Gastrocnemius medialis (tissue), 4 donors: Measurements from ENCODE around the gene SNX21. TPM values are rescaled to one million over a fixed set of nuclear protein-coding genes. Genes with fewer than 3 reads are reported as not detected.

Source experiments
- ATAC-seq, 2 donors: fragments of 150-250 bp; one replicate each; pipeline ENCODE4 v1.9.1; 2016
- DNase-seq, 2 donors: peaks; one replicate each; pipeline ENCODE4 v3.0.0-alpha.2; 2019
- H3K27ac ChIP-seq, 4 donors: fragments of 200-600 bp; sonication (generic); 1 replicate in 1 of 4; 2 replicates in 3 of 4; pipeline ENCODE4 v1.5.1; 2016 to 2018; ENCODE audit warnings: mild to moderate bottlenecking in 2 of 4, moderate library complexity in 1 of 4
- H3K27me3 ChIP-seq, 3 donors: fragments of 200-600 bp; sonication (generic) in 2 of 3; 1 replicate in 1 of 3; 2 replicates in 2 of 3; pipeline versions ENCODE4 v1.5.1 to v1.6.0; 2016 to 2019; ENCODE audit warnings: mild to moderate bottlenecking in 1 of 3, moderate library complexity in 1 of 3
- H3K36me3 ChIP-seq, 2 donors: fragments of 200-600 bp; sonication (generic) in 1 of 2; one replicate each; pipeline ENCODE4 v1.5.1; 2017 to 2018
- H3K4me1 ChIP-seq, 2 donors: fragments of 200-600 bp; sonication (generic) in 1 of 2; one replicate each; pipeline ENCODE4 v1.5.1; 2016 to 2017; ENCODE audit warnings: mild to moderate bottlenecking in 2 of 2
- H3K4me3 ChIP-seq, 4 donors: fragments of 200-600 bp; sonication (generic) in 3 of 4; 1 replicate in 1 of 4; 2 replicates in 3 of 4; pipeline ENCODE4 v1.5.1; 2016 to 2019; ENCODE audit warnings: mild to moderate bottlenecking in 2 of 4
- H3K9me3 ChIP-seq, 3 donors: fragments of 200-600 bp; sonication (generic) in 2 of 3; 1 replicate in 1 of 3; 2 replicates in 2 of 3; pipeline ENCODE4 v1.5.1; 2016 to 2019
- CTCF ChIP-seq, 5 experiments: fragments of 450-650 bp in 3 of 5; fragments of 200-600 bp in 2 of 5; sonication (generic) in 2 of 5; IDR thresholded peaks in 4 of 5; conservative IDR thresholded peaks in 1 of 5; 1 replicate in 4 of 5; 2 replicates in 1 of 5; pipeline ENCODE4 v1.5.1; 2016 to 2019; ENCODE audit warnings: antibody characterized with exemption in 5 of 5, mild to moderate bottlenecking in 3 of 5, moderate library complexity in 3 of 5
- POLR2A ChIP-seq, 2 donors: fragments of 450-650 bp; IDR thresholded peaks; one replicate each; pipeline ENCODE4 v1.6.1; 2017; ENCODE audit warnings: antibody characterized with exemption in 2 of 2, mild to moderate bottlenecking in 2 of 2, moderate library complexity in 2 of 2
- in situ Hi-C, 4 donors: fragments of 200-750 bp; cut with MboI; loops; one replicate each; pipeline versions ENCODE4 v1.15.0 to v1.8.0; 2017; ENCODE audit warnings: low sequenced_read_pairs in 4 of 4
- intact Hi-C: fragments of 100-400 bp; cut with DNase I; formaldehyde crosslinking; loops from one replicate; pipeline ENCODE4 v1.15.1; 2023; ENCODE audit warnings: low total_unique reads
- total RNA-seq, 4 donors: library from RNA; depleted of rRNA; stranded (reverse); fragments of >200 nt; gene quantifications; one replicate each; pipeline versions ENCODE4 v1.1.0 to v1.2.3, GENCODE V29; 2016

The SNX21 gene
- total RNA-seq, 4 donors from 2014 or later = 35.8 to 114 (median 79.0) TPM

GRCh38 chr20:45866454-45866853, 32.9 kb downstream of the SNX21 start:
- in situ Hi-C loops = no loop called here

GRCh38 chr20:45867136-45867818, 33.7 kb downstream of the SNX21 start:
- intact Hi-C loops = no loop called here
- DNase-seq = no peak
- Histone ChIP-seq H3K36me3 (no peaks in the 10 kb centered on the region), H3K4me1 (no peaks in the 10 kb centered on the region), H3K9me3 (no peaks in the 10 kb centered on the region), H3K27me3 (no peaks in the 10 kb centered on the region), H3K4me3 (no peak overlapping the region), H3K27ac (no peak overlapping the region)
- TF ChIP-seq CTCF (IDR thresholded peaks at IDR 0.05 in 4 of 5, conservative IDR thresholded peaks at IDR 0.05 in 1 of 5) (no peak), POLR2A (IDR thresholded peaks at IDR 0.05) (no peak)
- no peak for ATAC-seq
- in situ Hi-C loops = no loop called here

More at GRCh38 chr20:45866454-45866853, 32.9 kb downstream of the SNX21 start:
- no peak overlapping the region for H3K4me3 ChIP-seq
- TF ChIP-seq CTCF (IDR thresholded peaks at IDR 0.05 in 4 of 5, conservative IDR thresholded peaks at IDR 0.05 in 1 of 5) (no peak), POLR2A (IDR thresholded peaks at IDR 0.05) (no peak)
- H3K27ac ChIP-seq = no peak overlapping the region
- no peaks in the 10 kb centered on the region for H3K4me1 ChIP-seq
- no peaks in the 10 kb centered on the region for H3K27me3 ChIP-seq
- H3K9me3 ChIP-seq = no peaks in the 10 kb centered on the region
- no peak for DNase-seq
- H3K36me3 ChIP-seq = no peaks in the 10 kb centered on the region
- ATAC-seq = no peak
- intact Hi-C loops = no loop called here

GRCh38 chr20:45867819-45868176, 34.2 kb downstream of the SNX21 start:
- TF ChIP-seq CTCF (IDR thresholded peaks at IDR 0.05 in 4 of 5, conservative IDR thresholded peaks at IDR 0.05 in 1 of 5) = no peak
- Histone ChIP-seq H3K36me3 (no peaks in the 10 kb centered on the region), H3K4me3 (no peak overlapping the region), H3K9me3 (no peaks in the 10 kb centered on the region), H3K27me3 (no peaks in the 10 kb centered on the region), H3K4me1 (no peaks in the 10 kb centered on the region), H3K27ac (no peak overlapping the region)
- DNase-seq = no peak
- in situ Hi-C loops (no loop called here), intact Hi-C loops (no loop called here)
- no peak for ATAC-seq

- H3K4me3 ChIP-seq = no peak overlapping the region
- intact Hi-C loops = no loop called here
- peaks cover 0 to 9% of the 10 kb centered on the region in 2 donors for H3K36me3 ChIP-seq
- TF ChIP-seq CTCF (IDR thresholded peaks at IDR 0.05 in 4 of 5, conservative IDR thresholded peaks at IDR 0.05 in 1 of 5) = no peak
- TF ChIP-seq POLR2A (IDR thresholded peaks at IDR 0.05) = no peak
- no peaks in the 10 kb centered on the region for H3K9me3 ChIP-seq
- ATAC-seq = no peak
- DNase-seq = no peak
- no peaks in the 10 kb centered on the region for H3K4me1 ChIP-seq
- no peak overlapping the region for H3K27ac ChIP-seq
- H3K27me3 ChIP-seq = no peaks in the 10 kb centered on the region
- in situ Hi-C loops = no loop called here
Observed at GRCh38 chr20:45872626-45873025, 39.0 kb downstream of the SNX21 start.
